H1 (cell line): Measurements from ENCODE around the gene ARHGAP42. TPM values are rescaled to one million over a fixed set of nuclear protein-coding genes. Genes with fewer than 3 reads are reported as not detected.

Experiments
- HDAC2 ChIP-seq, 2 experiments: fragments of 300-600 bp in 1 of 2; sonication (generic) in 1 of 2; IDR thresholded peaks; 2 replicates each; pipeline ENCODE4 v1.6.1; 2011 to 2012; ENCODE audit warnings: low read depth in 2 of 2, low read length in 2 of 2, mild to moderate bottlenecking in 2 of 2, moderate library complexity in 2 of 2, borderline replicate concordance in 1 of 2, inconsistent platforms in 1 of 2
- RFX5 ChIP-seq: IDR thresholded peaks from 2 replicates; pipeline ENCODE4 v1.6.1; 2011; ENCODE audit warnings: low read depth, low read length, improper control_type of control experiment, borderline replicate concordance
- polyA plus RNA-seq, 7 experiments: library from polyadenylated mRNA; depleted of rRNA in 3 of 7; stranded (reverse) in 5 of 7; unstranded in 2 of 7; fragments of >200 nt in 5 of 7; fragments of 200-250 nt in 2 of 7; gene quantifications; 1 replicate in 5 of 7; 2 replicates in 1 of 7; 4 replicates in 1 of 7; pipeline versions ENCODE4 v1.2.1 to v1.2.3, GENCODE V29; 2011 to 2013; ENCODE audit warnings: missing spikeins in 2 of 7, mixed read lengths in 2 of 7
- total RNA-seq: library from RNA; stranded (reverse); fragmentation: NEBNext Ultra II Directional; extraction: Animal tissue kit (Norgen Biotek cat#: 25700); gene quantifications from 2 replicates; pipeline ENCODE4 v1.2.1, GENCODE V29; 2021

Gene ARHGAP42
- total and polyA plus RNA-seq, 2 of the 8 experiments (the other 6 are each of a cell fraction or from before 2014, with no cell fraction given), result 22.2 to 33.5 TPM

DNA sequence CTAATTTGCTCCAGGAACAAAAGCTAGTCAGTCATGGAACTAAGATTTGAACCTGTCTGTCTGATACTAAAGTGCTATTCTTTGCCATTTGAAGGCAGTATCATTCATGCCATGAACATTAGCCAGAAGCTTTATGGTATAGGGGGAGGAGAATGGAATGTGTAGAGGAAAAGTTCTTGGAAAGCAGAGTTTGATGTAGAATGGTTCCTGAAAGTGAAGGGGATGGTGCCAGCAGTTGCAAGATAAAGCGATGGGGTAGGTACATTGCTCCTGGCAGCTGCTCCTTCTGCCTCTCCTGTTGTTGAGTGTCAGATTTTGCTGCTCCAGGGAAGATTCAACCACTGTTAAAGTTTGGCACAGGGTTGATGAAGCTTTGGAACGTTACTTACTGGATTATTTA is 53.4 kb downstream of the ARHGAP42 start (continued):
- no peak for TF ChIP-seq HDAC2 (IDR thresholded peaks at IDR 0.05; ENCODE audit: borderline replicate concordance in 1 of 2, low read depth in 2 of 2, low read length in 2 of 2)
- no peak for TF ChIP-seq RFX5
